Stimulated activated CD4-positive, alpha-beta T cell treated with anti-CD3 and anti-CD28 coated beads, Interleukin-1b, Interleukin-23, amount 100 ng/mL, for 1 hour (primary cell): ENCODE results near the gene KLHL10.
A peak's percentile ranks its signal among the peaks of the same experiment; 100 is the strongest.
"Not testable (repeated sequence)": the region's sequence is repeated elsewhere in the genome, so short reads cannot be mapped to it uniquely, and the experiment has no call there.

ENCODE experiments used
- DNase-seq, 2 donors: peaks; one replicate each; pipeline ENCODE4 v3.0.0-alpha.2; 2020; ENCODE audit warnings: low read depth in 2 of 2

Gene KLHL10

DNA sequence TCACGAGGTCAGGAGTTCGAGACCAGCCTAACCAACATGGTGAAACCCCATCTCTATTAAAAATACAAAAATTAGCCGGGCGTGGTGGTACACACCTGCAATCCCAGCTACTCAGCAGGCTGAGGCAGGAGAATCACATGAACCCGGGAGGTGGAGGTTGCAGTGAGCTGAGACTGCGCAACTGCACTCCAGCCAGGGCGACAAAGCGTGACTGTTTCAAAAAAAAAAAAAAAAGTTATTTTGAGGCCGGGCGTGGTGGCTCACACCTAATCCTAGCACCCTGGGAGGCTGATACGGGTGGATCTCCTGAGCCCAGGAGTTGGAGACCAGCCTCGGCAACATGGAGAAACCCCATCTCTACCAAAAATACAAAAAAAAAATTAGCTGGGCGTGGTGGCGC, 13.8 kb downstream of the KLHL10 start:
- not testable (repeated sequence) for DNase-seq

DNA sequence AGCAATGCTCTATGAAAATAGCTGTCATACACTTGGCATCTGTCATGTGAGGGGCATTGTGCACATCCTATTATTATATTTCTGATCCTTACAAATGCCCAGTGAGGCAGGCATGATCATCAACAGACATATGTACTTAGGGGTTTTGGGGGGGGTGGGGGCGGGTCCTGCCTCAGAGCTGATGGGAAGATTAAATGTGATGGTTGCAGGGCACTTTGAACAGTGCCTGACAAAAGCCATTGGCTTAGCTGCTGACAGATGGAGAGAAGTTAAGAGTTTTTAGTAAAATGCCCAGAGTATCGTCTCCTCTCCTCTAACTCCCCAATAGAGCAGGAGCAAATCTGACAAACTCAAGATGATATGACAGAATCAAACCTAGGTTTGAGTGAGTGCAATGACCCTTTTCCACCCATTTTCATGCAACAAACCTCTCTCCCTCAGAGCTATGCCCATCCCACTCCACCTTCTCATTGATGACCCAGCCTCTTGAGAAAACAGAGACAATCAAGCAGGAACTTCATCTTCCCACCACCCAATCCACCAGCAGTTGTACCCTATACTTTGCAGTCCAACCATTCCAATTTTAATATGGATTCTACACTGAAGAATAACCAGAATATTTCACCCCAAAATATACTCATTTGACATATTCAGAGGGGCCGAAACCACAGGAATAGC, 22.8 kb downstream of the KLHL10 start:
- no peak for DNase-seq

DNA sequence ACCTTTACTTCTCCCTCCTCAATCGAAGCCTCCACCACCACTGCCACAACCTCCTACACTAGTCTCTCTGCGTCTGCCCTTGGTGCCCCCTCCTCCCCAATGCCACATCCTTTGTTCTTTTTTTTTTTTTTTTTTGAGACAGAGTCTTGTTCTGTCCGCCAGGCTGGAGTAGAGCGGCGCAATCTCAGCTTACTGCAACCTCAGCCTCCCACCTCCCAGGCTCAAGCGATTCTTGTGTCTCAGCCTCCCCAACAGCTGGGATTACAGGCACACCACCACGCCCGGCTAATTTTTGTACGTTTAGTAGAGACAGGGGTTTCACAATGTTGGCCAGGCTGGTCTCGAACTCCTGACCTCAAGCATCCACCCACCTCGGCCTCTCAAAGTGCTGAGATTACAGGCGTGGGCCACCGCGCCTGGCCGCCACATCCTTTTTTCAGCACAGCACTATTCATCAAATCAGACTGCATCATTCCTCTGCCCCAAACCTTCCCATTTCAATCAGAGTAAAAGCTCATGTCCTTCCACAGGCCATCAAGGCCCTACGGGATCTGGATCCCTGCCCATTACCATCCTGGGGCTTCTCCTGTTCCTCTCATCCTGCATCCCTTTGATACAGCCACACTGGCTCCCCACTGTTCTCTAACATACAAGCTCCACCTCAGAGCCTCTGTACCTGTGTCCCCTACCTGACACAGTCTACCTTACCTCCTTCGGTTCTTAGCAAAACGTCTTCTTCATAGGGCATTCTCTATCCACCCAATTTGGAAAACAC, 25.6 kb downstream of the KLHL10 start:
- DNase-seq, result no peak

DNA sequence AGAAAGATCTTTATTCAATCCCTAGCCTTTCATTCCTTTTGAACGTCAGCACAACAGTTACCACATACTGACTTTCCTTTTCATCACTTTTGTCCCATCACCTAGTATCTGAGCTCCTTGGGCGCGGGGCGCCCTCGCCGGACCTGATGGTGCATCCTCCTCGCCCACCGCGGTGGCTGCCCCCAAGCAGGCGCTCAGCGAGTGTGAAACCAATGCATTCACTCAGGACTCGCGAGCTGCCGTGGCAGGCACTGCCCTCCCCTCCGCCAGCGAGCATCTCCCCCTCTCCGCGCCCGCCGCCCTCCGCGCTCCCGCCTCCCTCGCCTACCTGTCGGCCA, 26.8 kb downstream of the KLHL10 start:
- no peak for DNase-seq

DNA sequence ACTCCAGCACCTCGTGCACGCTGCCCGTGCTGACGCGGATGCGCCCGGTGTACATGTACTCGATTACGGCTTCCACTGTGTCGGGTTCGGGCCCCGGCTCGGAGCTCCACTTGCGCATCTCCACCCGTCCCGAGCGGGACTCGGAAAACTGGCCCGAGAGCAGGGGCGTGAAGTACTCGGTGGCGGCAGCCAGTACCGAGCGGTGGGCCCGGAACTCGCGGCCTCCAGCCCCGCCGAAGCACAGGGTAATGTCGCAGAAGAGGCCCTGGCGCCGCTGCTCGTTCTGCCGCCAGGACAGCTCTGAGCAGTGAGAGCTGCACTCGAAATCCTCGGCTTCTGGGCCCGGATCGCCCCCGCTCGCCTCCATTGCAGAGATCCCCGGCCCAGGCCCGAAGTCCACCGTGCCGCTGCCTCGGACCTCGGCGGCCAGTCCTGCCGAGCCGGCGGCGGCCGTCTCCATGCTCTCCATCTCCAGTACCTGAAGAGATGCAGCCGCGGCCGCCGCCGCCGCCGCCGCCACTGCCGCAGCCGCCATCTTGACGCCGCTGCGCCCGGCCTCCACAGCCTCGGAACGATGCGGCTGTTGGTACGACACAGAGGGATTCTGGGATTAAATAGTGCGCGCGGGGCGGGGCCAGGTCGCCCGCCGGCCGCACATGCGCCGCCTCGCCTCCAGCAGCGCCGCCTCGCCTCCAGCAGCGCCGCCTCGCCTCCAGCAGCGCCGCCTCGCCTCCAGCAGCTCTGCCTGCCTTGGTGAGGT, 27.4 kb downstream of the KLHL10 start, which contains the start of gene KLHL11:
TSS of gene KLHL11 (minus strand) at position 588 of the 760 bp plus-strand sequence. CDS start at position 535, 53 bp downstream.
- peak; percentile 67 to 76 for DNase-seq

DNA sequence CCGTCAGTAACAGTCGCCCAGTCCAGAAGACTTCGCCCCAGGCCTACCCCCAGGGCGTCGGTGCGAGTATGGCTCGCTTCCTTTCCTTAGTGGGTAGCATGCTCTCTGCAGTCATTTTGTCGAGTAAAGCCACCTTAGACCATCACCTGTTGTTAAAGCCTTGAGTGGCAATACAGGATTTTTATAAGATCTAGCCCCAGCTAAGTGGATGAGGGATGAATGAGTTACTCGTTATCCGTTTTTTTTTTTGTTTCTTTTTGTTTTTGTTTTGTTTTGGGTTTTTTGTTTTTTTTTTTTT, 27.9 kb downstream of the KLHL10 start:
- no peak for DNase-seq

DNA sequence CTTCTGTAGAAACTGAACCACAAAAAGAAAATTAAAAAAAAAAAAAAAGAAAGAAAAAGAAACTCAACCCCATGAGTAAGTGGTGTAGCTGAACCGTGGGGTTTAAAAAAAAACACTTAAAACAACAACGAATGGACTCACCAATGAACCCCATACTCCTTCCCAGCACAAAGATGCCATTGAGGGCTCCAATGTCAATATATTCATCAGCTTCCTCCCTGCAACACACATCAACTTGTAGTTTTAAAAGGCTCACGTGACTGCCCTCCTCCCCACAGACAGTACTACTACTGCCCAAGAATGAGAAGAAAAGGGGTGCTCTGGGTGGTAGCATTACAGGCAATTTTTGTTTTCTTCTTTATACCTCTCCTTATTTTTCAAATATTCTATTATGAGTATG, 30.9 kb downstream of the KLHL10 start:
- no peak for DNase-seq

DNA sequence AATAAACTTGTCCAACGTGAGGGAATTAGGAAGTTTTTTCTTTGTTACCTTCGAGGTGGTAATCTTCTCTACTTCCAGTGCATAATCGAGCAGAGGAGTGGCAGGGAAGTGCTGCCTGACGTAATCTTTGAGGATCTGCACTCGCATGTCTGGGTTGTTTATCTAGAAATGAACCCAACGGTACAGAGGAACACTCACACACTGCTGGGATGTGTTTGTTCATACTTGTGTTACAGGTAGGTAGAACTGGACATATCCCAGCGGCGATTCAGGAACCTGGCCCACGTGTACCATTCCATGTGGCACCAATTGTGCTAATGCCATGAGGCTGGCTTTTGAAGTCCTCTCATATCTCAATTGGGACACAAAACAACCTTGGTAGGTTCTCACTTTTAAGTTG, 31.8 kb downstream of the KLHL10 start:
- DNase-seq, result no peak

DNA sequence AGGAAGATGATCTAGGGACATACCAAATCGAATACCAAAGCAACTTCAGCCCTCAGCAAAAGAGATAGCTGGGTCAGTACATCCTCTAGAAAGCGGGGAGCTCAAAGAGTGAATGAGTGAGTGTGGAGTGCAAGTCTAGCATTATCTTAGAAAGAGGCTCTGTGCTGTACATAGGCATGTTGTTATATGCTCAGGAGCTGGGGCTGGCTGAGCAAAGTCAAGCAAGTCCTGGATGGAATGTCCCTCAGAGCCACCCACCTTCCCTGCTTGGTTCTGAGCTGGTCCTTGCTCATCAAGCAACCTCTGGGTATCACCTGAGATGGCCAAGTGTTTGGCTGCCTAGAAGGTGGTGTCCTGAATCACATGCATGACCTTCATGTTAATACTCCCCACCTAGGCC, 32.5 kb downstream of the KLHL10 start:
- no peak for DNase-seq

DNA sequence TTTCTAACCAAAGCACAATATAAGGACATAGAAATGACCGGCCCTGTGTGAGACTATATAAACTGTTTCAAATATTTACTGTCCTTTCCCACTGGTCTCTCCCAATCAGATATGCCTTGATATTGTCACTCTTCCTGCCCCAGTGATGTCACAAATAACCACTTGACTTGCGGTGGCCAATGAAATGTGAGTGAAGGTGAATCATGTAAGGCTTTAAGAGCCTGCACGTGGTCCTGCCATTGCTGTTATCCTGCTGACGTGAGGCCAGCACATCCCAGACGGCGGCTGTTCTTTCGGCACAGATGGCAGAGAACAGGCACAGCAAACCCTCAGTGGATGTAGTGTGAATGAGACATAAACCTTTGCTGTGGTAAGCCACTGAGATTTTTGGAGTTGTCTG, 33.0 kb downstream of the KLHL10 start:
- DNase-seq, result no peak

DNA sequence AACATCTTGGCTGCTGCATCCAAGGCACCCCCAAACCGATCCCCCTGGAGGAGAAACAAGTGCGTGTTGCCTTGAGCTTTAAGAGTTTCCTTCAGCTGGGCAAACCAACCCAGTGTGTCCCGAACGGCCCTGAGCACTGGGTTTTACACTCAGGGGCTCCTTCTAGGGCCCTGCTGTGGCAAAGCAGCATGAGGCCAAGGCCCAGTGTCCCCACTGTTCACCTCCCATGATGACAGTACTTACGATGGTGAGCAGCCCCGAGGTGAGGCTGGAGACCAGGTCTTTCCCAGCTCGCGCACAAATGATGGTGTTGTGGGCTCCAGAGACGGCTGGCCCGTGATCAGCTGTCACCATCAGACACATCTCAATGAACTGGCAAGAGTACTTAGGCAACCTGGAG, 34.2 kb downstream of the KLHL10 start:
- no peak for DNase-seq

DNA sequence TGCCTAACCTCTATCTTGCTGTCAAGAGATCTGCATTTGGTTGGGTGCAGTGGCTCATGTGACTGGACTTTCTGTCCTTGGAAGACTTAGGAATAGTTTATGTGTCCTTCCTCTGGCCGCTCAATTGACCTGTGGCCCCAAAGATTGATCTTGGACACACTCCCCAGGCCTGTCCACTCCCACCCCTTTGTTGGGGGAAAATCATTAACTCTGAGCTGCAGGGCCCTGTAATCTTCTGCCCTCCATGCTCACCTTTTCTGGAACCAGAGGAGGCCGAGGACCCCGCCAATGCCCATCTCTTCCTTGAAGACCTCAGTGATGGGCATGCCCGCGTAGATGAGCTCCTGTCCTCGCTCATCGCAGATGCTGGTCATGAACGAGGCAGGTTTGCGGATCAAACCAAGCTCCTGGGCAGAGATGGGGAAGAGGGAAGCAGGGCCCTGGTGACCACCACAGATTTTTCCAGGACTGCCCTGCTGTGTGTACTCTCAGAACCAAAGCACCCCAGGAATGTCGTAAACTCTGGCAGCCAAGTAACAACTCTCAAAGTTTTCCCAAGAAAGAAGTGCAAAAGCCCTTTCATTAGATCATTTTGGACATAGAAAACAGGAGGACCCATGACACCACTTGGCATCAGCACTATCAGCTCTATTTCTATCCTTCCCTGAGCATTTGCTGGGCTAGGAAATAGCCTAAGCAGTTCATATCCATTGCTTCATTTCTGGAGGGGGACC, 36.1 kb downstream of the KLHL10 start:
- no peak for DNase-seq

DNA sequence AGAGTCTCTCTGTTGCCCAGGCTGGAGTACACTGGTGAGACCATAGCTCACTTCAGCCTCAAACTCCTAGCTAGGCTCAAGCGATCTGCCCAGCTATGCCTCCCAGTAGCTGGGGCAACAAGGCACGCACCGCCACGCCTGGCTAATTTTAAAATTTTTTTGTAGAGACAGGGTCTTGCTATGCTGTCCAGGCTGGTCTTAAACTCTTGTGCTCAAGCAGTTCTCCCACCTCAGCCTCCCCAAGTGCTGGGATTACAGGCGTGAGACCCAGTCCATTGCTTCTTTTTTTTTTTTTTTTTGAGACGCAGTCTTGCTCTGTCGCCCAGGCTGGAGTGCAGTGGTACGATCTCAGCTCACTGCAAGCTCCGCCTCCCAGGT, 36.7 kb downstream of the KLHL10 start:
- not testable (repeated sequence) for DNase-seq

DNA sequence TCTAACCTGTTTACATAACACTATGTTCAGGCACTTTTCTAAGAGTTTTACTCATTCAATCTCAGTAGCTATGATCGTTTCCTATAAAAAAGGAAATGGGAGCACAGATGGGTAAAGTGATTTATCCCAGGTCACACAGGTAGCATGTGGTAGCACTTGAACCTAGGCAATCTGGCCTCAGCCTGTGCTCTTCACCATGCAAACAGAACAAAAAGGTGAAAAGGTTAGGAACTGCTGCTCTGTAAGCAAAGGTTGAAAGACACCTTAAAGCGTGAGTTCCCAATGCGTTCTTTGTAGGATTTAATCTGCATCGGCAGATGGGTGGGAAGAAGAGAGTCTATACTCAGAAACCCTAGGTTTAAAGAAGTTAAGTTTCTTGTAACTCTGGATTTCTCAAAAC, 42.5 kb downstream of the KLHL10 start:
- no peak for DNase-seq

DNA sequence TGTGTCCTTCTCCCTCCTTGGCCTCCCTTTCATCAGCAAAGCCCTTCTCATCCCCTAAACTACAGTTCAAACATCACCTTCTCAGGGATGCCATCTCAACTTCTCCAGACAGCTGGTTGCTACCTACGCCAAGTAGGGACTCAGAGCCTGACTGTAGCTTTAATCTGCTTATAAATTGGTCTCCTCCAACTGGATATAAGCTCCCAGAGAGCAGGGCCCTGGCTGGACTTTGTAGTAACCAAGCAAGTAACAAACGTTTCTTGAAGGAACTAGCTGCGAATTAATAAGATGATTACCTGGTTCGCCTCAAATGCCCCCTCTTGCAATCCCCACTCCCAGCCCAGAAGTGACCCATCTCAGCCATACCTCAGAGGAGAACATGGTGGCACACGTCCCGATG, 45.1 kb downstream of the KLHL10 start:
- no peak for DNase-seq

DNA sequence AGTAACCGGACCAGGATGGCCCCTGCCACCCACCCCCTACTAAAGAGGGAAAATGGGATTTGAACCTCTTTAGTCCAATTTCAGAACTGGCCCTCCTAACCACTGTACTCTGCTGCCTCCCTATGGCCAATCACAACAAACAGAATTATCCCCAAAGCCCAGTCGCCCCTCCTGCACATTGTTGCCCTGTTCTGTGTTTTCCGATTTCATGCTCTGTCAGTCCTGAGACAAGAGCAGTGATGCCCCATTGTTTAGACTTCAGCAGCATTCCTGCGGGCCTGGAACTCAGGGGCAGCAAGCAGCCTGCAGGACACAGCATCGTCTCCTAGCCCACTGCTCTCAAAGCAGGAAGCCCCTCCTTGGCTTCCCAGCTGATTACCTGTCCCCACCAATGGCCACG, 48.1 kb downstream of the KLHL10 start:
- DNase-seq, result no peak

DNA sequence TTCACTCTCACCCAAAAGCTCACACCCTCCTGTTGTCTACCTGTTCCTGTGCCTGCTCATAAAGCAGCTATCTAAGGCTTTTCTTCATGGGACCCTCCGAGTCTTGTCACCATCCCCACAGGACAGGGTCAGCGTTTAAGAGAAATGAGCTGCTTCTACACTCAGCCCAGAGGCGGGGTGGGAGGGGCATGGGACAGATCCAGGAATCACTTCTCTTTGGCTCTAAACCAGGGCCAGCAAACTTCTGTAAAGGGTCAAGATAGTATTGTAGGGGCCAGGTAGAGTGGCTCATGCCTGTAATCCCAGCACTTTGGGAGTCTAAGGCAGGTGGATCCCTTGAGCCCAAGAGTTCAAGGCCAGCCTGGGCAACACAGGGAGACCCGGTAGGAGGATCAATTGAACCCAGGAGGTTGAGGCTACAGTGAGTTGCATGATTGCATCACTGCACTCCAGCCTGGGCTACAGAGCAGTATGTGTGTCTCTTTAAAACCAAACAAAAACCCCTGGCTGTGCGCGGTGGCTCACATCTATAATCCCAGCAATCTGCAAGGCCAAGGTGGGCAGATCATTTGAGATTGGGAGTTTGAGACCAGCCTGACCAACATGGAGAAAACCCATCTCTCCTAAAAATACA, 50.8 kb downstream of the KLHL10 start:
- DNase-seq, result no peak

DNA sequence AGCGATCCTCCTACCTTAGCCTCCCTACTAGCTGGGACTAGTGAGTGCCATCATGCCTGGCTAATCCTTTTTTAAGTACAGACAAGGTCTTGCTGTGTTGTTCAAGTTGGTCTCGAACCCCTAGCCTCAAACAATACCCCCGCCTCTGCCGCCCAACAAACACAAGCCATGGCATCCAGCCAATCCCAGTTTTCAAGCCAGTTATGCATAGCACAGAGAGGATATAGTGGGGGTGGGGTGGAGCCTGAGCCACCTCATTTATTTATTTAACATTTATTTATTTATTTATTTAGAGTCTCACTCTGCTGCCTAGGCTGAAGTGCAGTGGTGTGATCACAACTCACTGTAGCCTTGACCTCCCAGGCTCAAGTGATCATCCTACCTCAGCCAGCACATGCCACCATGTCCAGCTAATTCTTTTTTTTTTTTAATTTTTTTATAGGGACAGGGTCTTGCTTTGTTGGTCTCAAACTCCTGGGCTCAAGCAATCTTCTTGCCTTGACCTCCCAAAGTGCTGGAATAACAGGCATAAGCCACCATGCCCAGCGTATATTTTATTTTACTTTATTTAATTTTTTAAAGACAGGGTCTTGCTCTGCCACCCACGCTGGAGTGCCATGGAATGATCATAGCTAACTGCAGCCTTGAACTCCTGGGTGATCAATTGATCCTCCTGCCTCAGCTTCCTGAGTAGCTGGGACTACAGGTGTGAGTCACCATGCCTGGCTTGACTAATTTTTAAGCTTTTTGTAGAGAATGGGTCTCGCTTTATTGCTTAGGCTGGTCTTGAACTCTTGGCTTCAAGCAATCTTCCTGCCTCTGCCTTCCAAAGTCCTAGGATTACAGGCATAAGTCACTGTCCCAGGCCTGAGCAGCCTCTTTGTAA, 53.8 kb downstream of the KLHL10 start:
- no peak for DNase-seq

DNA sequence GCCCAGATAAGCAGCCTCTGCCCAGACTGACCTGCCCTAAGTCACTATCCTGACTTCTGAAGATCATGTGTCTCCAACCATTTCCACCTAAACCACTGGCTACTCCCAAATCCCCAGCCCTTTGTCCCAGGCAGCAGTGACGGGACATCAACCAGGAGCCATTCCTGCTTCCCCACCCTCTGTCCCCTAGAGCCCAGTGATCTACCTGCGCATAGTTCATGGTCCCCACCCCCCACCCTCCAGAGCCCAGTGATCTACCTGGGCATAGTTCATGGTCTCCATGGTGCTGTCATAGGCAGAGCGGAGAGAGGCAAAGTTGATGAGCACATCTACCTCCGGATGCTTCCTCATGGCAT, 54.4 kb downstream of the KLHL10 start:
- no peak for DNase-seq

DNA sequence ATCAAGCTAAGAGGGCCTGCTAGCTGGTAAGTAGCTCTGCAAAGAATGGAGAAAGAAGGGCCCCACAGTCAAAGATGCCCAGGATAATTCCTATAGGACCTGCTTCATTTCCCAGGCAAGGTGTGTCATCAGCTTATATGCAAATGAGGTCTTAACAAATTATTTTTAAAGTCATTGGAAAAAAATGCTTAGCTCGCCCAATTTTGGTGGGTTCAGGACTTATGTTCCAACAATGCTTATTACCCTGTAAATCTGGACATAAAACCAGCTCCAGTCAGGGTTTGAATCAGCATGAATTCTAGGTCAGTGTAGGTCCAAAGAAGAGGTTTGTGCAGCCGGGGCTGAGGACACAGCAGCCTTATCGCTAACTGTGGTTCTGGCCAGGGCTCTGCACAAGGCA, 55.8 kb downstream of the KLHL10 start:
- DNase-seq, result no peak

DNA sequence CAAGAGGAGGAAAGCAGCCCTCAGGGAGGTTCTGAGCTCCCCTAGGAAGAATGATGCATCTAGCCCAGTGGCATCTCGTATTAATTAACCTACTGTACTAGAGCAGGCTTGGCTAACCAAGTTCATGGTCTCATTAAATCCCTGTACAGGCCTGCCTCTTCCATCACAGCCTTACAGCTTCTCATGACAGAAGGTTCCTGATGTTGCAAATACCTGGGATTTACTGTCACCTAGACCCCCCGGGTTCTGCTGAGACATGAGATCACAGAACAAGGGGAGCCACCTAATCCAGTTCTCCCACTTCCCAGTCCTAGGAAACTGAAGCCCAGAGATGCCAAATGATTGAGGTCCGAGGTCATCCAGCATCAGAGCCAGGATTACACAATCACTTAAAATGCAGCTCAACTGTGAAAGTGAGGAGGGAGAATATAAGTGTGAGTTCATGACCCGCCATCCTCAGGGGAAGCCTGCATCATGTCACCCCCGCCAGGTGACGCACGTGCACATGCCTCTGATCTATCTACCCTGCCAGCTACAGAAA, 57.2 kb downstream of the KLHL10 start:
- DNase-seq, result no peak
